ENCODE measurements around the gene CATSPERD.

Gene CATSPERD

DNA sequence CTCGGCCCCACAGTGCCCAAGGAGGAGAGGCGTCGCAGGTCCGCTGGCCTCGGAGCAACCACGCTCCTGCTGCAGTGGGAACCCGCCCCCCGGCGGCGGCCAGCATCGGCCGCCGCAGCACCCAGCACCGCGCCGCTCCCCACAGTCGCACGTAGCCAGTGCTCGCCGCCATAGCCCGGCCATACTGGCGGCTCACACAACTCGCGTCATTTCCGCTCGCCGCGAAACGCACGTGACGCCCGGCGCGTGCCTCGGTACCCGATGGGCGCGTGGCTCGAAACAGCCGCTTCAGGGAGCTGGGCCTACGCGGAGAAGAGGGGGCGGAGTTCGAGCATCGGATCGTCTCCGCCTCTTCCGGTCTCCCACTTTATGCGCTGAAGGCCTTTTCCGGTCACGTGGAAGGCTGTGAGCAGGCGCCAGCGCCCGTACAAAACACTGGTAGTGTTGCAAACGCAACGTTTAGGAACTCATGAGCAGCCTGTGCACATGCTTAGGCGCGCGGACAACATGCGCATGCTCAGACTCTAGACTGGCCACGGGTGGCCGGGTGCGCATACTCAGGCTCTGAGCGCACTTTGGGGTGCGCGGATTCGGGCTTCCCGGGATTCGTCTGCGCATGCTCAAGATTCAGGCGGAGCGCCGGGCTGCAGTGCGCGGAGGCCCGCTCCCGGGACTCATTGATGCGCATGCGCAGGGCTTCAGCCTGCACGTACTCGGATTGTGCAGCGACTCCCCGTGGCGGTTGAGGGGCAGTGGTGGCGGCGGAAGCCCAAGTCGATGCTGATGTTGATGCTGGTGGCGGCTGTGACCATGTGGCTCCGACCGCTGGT is at the start of gene CATSPERD, which contains the start of gene LONP1:
Gene CATSPERD (plus strand): TSS at position 677 of the 830 bp plus-strand sequence. CDS start 101 bp downstream, at position 778.
Gene LONP1 (minus strand): TSS at position 186 of the 830 bp plus-strand sequence. CDS start 14 bp downstream, at position 172.
- peak; percentile 96 to 98 for DNase-seq (ENCODE audit: low read depth in 2 of 2)

DNA sequence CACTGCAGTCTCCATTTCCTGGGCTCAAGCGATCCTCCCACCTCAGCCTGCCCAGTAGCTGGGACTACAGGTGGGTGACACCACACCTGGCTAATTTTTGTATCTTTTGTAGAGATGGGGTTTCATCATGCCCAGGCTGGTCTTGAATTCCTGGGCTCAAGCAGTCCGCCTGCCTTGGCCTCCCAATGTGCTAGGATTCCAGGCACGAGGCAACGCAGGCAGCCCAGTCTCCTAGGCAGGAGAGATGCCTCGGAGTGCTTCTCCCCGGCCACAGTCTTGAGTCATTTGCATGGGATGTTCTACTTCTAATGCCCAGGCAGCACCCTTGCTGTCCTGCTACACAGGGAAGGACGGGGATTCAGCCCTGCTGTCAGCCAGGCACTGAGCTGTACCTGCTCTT is 48.8 kb upstream of the CATSPERD start:
- no peak for DNase-seq (ENCODE audit: low read depth in 2 of 2)

DNA sequence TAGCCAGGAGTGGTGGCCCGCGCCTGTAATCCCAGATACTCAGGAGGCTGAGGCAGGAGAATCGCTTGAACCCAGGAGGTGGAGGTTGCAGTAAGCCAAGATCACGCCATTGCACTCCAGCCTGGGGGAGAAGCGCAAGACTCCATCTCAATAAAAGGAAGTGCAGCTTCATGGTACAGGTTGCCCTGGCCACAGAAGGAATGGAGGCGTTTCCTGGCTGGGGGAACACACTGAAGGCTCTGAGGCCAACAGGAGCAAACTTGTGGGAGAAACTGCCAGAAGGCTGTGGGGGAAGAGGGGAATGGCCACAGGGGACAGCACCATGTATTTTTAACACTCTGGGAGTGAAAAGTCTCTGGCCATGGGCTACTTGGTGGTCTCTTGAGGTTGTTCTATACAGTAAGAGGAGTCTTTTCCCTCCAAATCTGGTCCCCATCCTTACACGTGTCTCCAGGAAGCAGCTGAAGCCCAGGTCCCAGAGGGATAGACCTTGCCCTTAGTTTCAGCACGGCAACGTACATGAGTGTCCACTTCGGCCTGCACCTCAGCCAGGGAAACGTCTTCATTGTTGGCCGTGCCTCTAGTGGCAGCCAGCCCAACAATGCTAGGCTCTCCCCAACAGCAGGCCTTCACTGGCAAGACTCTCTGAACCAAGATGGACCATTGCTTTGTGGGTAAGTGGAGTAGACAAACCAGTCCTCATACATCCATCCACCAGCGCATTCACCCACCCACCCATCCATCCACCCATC is 47.6 kb upstream of the CATSPERD start:
- no peak for DNase-seq (ENCODE audit: low read depth in 2 of 2)

DNA sequence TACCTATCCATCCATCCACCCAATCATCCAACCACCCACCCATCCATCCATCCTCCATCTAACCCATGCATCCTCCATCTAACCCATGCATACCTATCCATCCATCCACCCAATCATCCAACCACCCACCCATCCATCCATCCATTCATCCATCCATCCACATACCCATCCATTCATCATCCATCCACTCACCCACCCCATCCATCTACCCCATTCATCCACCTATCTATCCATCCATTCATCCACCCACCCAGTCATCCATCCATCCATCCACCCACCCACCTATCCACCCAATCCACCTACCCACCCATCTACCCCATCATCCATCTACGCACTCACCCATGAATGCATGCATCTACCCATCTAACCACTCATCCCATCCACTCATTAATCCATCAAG is 46.7 kb upstream of the CATSPERD start:
- no peak for DNase-seq (ENCODE audit: low read depth in 2 of 2)

GRCh38 chr19:5674714-5675113 is 45.7 kb upstream of the CATSPERD start:
- DNase-seq (ENCODE audit: low read depth in 2 of 2) = no peak

DNA sequence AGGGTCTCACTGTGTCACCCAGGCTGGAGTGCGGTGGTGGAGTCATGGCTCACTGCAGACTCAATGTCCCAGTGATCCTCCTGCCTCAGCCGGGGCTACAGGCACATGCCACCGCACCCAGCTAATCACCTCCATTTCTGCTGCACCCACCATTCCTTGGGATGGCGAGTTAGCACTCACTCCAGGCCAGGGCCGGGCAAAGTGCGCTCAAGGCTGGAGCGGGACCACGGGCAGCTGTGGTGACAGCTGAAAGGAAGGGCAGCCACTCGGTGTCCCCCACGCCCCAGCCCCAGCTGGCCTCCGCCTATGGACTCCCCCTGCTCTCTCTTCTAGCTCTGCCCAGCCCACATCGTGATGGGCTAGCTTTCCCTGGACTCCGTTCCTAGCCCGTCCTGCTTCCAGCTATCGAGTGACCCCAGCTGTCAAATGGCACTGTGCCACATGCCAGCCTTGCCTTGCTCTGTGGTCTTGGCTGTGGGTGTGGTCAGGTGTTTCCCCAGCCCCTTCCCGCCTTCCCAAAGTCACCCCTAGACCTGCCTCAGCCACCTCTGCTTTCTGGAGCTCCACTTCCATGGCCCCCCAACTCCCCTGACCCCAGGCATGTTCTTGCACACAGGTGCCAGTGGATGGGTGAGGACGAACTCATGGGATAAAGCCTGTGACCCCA is 44.2 kb upstream of the CATSPERD start:
- DNase-seq (ENCODE audit: low read depth in 2 of 2) = no peak

DNA sequence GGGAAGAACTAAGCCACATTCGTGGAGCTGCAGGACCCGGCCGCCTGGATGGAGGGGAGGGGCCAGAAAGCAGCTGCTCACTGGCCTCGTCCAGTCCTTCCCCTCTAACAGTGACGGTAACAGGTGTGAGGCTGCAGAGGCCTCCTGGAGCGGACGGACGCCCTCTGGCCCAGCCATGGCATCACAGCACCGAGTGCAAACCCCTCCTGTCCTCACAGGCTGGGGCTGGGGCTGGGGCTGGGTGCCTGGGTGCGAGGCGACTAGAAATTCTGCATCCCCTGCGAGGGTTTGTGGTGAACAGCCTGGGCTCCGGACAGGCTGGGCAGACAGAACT is 43.7 kb upstream of the CATSPERD start:
- DNase-seq (ENCODE audit: low read depth in 2 of 2) = no peak

DNA sequence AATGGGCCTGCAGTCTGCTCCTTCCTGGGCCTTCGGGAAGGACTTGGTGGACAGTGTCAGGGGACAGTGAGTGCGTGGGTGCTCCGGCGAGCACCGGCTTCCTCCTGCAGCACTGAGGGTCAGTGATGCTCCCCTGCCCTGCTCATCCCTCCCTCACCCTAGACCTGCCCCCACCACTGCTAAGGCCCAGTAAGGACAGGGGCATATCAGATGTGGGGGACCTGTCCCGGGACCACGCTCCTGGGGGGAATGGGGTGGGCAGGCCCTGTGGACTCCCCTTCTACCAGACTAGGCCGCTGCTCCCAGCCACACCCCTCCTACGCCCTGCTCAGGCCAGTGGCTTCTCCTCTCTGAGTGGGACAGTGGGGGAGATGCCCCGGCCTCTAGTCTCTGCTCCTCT is 43.3 kb upstream of the CATSPERD start:
- no peak for DNase-seq (ENCODE audit: low read depth in 2 of 2)

DNA sequence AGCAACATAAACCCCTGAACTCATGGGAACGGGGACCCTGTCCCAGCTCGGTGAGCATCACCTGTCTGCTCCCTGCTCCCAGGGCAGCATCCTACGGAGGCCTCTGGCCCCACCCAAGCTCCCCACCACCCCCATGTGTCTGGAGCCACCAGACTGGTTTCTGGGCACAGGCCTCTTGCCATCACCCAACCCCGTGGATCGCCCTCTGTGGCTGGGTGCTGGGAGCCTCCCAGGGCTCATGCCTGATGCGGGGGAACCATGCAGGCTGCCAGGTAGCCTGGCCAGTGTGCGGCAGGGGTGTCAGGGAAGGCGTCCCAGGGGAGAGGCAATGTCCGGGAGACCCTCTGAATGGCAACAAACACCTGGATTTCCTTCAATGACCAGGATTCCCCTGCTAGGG is 42.9 kb upstream of the CATSPERD start:
- DNase-seq (ENCODE audit: low read depth in 2 of 2) = no peak

- DNase-seq (ENCODE audit: low read depth in 2 of 2) = no peak
These were observed 42.2 kb upstream of the CATSPERD start for GRCh38 chr19:5678071-5678718.

DNA sequence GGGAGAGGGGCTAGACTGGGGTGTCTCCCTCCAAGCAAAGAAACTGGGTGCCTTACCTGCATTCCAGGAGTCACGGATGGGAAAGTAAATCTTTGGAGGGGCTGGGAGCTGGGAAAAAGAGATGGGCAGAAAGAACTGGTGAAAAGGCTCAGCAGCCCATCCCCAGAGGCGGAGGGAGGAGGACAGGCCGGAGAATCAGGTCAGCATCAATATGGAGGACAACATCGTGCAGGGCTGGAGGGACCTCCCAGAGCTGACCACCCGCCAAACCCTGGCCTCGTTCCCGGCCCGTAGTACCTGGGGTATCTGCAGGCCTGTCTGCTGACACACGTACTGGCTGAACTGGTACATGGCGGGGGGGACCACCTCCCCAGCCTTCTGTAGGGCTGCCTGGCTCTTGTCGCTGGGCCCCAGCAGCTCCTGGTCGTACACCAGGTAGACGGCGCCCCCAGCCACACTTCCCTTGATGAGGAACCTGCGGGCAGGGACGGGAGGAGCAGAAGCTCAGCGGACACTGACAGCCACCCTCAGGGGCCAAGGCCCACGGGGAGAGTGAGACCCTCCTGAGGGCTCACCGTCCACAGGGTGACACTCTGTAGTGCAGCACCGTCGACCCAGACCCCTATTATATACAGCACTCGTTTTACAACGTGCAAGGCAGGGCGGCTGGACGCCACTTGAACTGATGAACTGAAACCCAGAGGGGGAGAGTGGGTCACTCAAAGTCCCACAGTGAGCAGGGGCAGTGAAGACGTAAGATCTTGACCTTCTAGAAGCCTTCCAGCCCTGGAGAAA is 41.0 kb upstream of the CATSPERD start:
- DNase-seq (ENCODE audit: low read depth in 2 of 2) = no peak

DNA sequence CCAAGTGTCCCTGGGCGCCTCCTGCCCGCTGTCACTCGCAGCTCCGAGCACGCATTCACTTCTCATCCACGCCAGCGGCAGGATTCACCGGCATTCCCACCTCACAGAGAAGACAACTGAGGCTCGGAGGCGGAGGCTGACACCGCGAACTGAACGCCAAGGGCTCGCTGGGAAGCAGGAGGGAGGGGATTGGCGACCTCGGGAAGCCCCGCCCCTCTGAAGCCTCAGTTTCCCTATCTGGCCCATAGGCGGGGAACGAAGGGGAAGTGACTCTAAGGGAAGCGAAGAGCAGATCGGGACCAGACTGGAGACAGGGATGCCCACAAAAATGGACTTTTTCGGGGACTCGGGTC is 40.4 kb upstream of the CATSPERD start:
- no peak for DNase-seq (ENCODE audit: low read depth in 2 of 2)

- DNase-seq (ENCODE audit: low read depth in 2 of 2) = peak; percentile 95 to 98
These were observed 39.7 kb upstream of the CATSPERD start, which contains the start of the genes HSD11B1L and MICOS13 for GRCh38 chr19:5680437-5681368. Gene HSD11B1L (plus strand): TSS chr19:5681027. CDS start chr19:5684833, 3,806 bp downstream. Gene MICOS13 (minus strand): TSS chr19:5680516. CDS start chr19:5680486, 30 bp downstream.

DNA sequence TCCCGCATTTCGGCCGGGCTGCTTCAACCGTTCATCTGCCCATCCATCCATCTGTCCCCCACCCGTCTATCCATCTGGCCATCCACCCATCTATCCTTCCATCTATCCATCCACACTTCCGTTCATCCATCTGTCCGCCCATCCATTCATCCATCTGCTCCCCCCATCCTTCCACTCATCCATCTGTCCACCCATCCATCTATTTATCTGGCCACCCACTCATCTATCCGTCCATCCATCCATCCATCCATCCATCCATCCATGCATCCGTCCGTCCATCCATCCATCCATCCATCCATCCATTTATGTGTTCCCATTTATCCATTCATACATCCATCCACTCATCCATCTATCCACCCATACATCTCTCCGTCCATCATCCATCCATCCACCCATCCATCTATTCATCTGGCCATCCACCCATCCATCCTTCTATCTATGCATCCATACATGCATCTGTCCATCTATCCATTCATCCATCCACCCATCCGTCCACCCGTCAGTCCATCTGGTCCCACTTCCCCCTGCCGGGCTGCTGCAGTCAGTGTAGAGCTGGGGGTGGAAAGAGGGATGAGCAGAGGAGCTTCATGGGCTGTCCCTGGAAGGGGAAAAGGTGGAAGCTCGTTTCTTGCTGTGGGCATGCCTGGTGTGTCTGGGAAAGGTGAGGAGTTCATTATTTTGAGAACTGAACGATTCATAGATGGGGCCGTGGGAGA is 38.9 kb upstream of the CATSPERD start:
- DNase-seq (ENCODE audit: low read depth in 2 of 2) = no peak

DNA sequence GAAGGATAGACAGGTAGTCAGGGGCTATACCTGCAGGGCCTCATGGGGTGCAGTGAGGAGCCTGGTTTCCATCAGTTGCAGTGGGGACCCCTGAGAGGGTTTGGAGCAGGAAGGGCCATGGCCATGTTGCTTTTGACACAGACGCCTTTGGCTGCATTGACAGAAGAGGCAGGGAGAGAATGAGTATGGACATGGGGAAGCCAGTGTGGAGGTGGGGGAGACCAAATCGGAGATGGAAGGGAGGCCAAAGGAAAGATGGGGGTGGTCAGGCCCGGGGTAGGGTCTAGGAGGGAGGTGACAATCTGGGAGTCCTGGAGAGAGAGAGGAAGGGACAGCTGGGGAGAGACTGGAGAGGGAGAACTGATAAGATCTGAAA is 38.3 kb upstream of the CATSPERD start:
- no peak for DNase-seq (ENCODE audit: low read depth in 2 of 2)

GRCh38 chr19:5683177-5683886 is 37.1 kb upstream of the CATSPERD start:
- DNase-seq (ENCODE audit: low read depth in 2 of 2) = no peak

GRCh38 chr19:5684694-5685430 is 35.6 kb upstream of the CATSPERD start:
- DNase-seq (ENCODE audit: low read depth in 2 of 2) = no peak

GRCh38 chr19:5686326-5686646 is 34.2 kb upstream of the CATSPERD start:
- DNase-seq (ENCODE audit: low read depth in 2 of 2) = no peak

Data from stimulated activated CD4-positive, alpha-beta T cell treated with anti-CD3 and anti-CD28 coated beads, Interleukin-1b, Interleukin-23, amount 100 ng/mL, for 1 hour (primary cell).